ENCODE data around the gene TRAM2. TPM values are rescaled to one million over a fixed set of nuclear protein-coding genes. Genes with fewer than 3 reads are reported as not detected.
A peak's percentile ranks its signal among the peaks of the same experiment; 100 is the strongest.

The TRAM2 gene
- total RNA-seq, 1 experiment from 2014 or later = 21.2 TPM

- no peaks in the 10 kb centered on the region; the same call in 1 of the 2 replicates for H3K79me2 ChIP-seq (ENCODE audit: insufficient read depth, low read length)
- H3K4me1 ChIP-seq (ENCODE audit: insufficient read depth, low read length) = peaks cover 7% of the 10 kb centered on the region; the same call in 1 of the 2 replicates
- no peak for TF ChIP-seq CTCF (conservative IDR thresholded peaks at IDR 0.05)
- DNase-seq = no peak
- no peak overlapping the region for H2BK12ac ChIP-seq (ENCODE audit: insufficient read length, low read depth, low read length)
- no peak overlapping the region for H3K4ac ChIP-seq (ENCODE audit: low read depth, low read length)
- H3T11ph ChIP-seq (ENCODE audit: low read length) = no peak overlapping the region
- H2BK5ac ChIP-seq (ENCODE audit: insufficient read length, low read length) = no peak overlapping the region
- H4K91ac ChIP-seq (ENCODE audit: insufficient read length, low read depth, low read length) = no peak overlapping the region
- Mint-ChIP-seq H3K4me3 (no peak overlapping the region), H3K27me3 (ENCODE audit: low read depth) (no peaks in the 10 kb centered on the region), H3K27ac (peak overlapping the region; percentile 52 to 92 (median 52); a peak in 5 of 7 replicates), H3K9me3 (no peaks in the 10 kb centered on the region), H3K4me1 (peaks cover 42 to 59% of the 10 kb centered on the region in 2 experiments), H3K36me3 (ENCODE audit: insufficient read depth in 1 of 3, low read depth in 3 of 3) (peaks cover 18 to 58% (median 37%) of the 10 kb centered on the region in 3 experiments; a peak in 6 of 7 replicates)
- H2AK5ac ChIP-seq (ENCODE audit: insufficient read length, low read length) = no peak overlapping the region
- H3K18ac ChIP-seq (ENCODE audit: insufficient read length, low read depth, low read length) = no peak overlapping the region
- no peak overlapping the region for H4K8ac ChIP-seq (replicated peaks; ENCODE audit: insufficient read length, low read depth, low read length)
- H2BK20ac ChIP-seq (ENCODE audit: low read depth, low read length, poor library complexity, severe bottlenecking) = no peak overlapping the region
- no peaks in the 10 kb centered on the region for H3K9me3 ChIP-seq (ENCODE audit: control insufficient read depth, low read depth, low read length)
- H3K23ac ChIP-seq (ENCODE audit: insufficient read length, low read depth, low read length) = no peak overlapping the region
- no peaks in the 10 kb centered on the region for H3K79me1 ChIP-seq (ENCODE audit: insufficient read depth, low read depth, low read length, poor library complexity, severe bottlenecking)
- no peak overlapping the region for H3K4me2 ChIP-seq (ENCODE audit: insufficient read depth, insufficient read length, low read length)
- no peaks in the 10 kb centered on the region for H3K23me2 ChIP-seq (ENCODE audit: insufficient read length, low read depth, low read length, poor library complexity, severe bottlenecking)
- H2BK15ac ChIP-seq (ENCODE audit: low read depth, low read length) = no peak overlapping the region
- no CpG with 5 or more reads among the region's 4 CpGs for WGBS (ENCODE audit: extremely low coverage, insufficient read length, low lambda C conversion rate)
- no peak overlapping the region for H3K56ac ChIP-seq (ENCODE audit: insufficient read length, low read depth, low read length)
- H4K5ac ChIP-seq (ENCODE audit: insufficient read length, low read depth, low read length) = no peak overlapping the region
- no peak overlapping the region for H3K14ac ChIP-seq (ENCODE audit: insufficient read depth, low read length)
- H3K9ac ChIP-seq (ENCODE audit: extremely low read depth, insufficient read length, low read length) = no peak overlapping the region
- no peak overlapping the region for H2BK120ac ChIP-seq (ENCODE audit: low read depth, low read length, poor library complexity, severe bottlenecking)
- no peak overlapping the region for H3K27ac ChIP-seq (ENCODE audit: insufficient read length, low read depth, low read length)
- no peak overlapping the region for H2AFZ ChIP-seq (ENCODE audit: low read length)
- H3K27me3 ChIP-seq (ENCODE audit: insufficient read depth, low read length) = no peaks in the 10 kb centered on the region
- H4K20me1 ChIP-seq (ENCODE audit: control insufficient read depth, insufficient read depth, insufficient read length) = no peaks in the 10 kb centered on the region
These were observed 64.7 kb downstream of the TRAM2 start for GRCh38 chr6:52512199-52512598.

All from H9 (cell line).